Stimulated activated naive CD8-positive, alpha-beta T cell treated with anti-CD3 and anti-CD28 coated beads, Interleukin-15, Interleukin-2, amounts not matched to agents 100 ng/mL and 50 ng/mL, for 24 hours (primary cell): Measurements from ENCODE around the gene OPCML.

ENCODE experiments used
- H3K27ac Mint-ChIP-seq: one replicate; pipeline ENCODE4 v1.8.0; 2021; ENCODE audit warnings: mild to moderate bottlenecking, mixed read lengths
- H3K27me3 Mint-ChIP-seq: one replicate; pipeline ENCODE4 v1.8.0; 2021; ENCODE audit warnings: mixed read lengths
- H3K36me3 Mint-ChIP-seq: one replicate; pipeline ENCODE4 v1.8.0; 2021; ENCODE audit warnings: low read depth, mixed read lengths
- H3K4me1 Mint-ChIP-seq: one replicate; pipeline ENCODE4 v1.8.0; 2021; ENCODE audit warnings: low read depth, mixed read lengths
- H3K4me3 Mint-ChIP-seq: one replicate; pipeline ENCODE4 v1.8.0; 2021; ENCODE audit warnings: mild to moderate bottlenecking, mixed read lengths
- H3K9me3 Mint-ChIP-seq: one replicate; pipeline ENCODE4 v1.8.0; 2021; ENCODE audit warnings: mixed read lengths

Gene OPCML

GRCh38 chr11:133021553-133021952 is 510.7 kb downstream of the OPCML start:
- Mint-ChIP-seq H3K27me3 (no peaks in the 10 kb centered on the region), H3K4me3 (no peak overlapping the region), H3K4me1 (no peaks in the 10 kb centered on the region), H3K9me3 (peaks cover 4% of the 10 kb centered on the region), H3K27ac (no peak overlapping the region), H3K36me3 (no peaks in the 10 kb centered on the region)

- Mint-ChIP-seq H3K27me3 (no peaks in the 10 kb centered on the region), H3K27ac (no peak overlapping the region), H3K4me3 (no peak overlapping the region), H3K9me3 (peaks cover 4% of the 10 kb centered on the region), H3K36me3 (no peaks in the 10 kb centered on the region), H3K4me1 (no peaks in the 10 kb centered on the region)
Measured at GRCh38 chr11:133020372-133020714, 512.0 kb downstream of the OPCML start.

- Mint-ChIP-seq H3K27me3 (no peaks in the 10 kb centered on the region), H3K9me3 (peaks cover 7% of the 10 kb centered on the region), H3K4me3 (no peak overlapping the region), H3K27ac (no peak overlapping the region), H3K36me3 (no peaks in the 10 kb centered on the region), H3K4me1 (no peaks in the 10 kb centered on the region)
Measured at GRCh38 chr11:133019545-133020371, 512.5 kb downstream of the OPCML start.

GRCh38 chr11:133015457-133015856 is 516.8 kb downstream of the OPCML start:
- Mint-ChIP-seq H3K36me3 (no peaks in the 10 kb centered on the region), H3K4me3 (no peak overlapping the region), H3K4me1 (no peaks in the 10 kb centered on the region), H3K9me3 (peaks cover 6% of the 10 kb centered on the region), H3K27ac (no peak overlapping the region), H3K27me3 (no peaks in the 10 kb centered on the region)

GRCh38 chr11:133014337-133014736 is 518.0 kb downstream of the OPCML start:
- H3K9me3 Mint-ChIP-seq, result peaks cover 6% of the 10 kb centered on the region
- H3K4me1 Mint-ChIP-seq, result no peaks in the 10 kb centered on the region
- H3K27me3 Mint-ChIP-seq, result no peaks in the 10 kb centered on the region
- H3K36me3 Mint-ChIP-seq, result no peaks in the 10 kb centered on the region
- no peak overlapping the region for H3K4me3 Mint-ChIP-seq
- no peak overlapping the region for H3K27ac Mint-ChIP-seq

GRCh38 chr11:133012803-133013202 is 519.5 kb downstream of the OPCML start:
- H3K4me3 Mint-ChIP-seq, result no peak overlapping the region
- no peaks in the 10 kb centered on the region for H3K4me1 Mint-ChIP-seq
- H3K27me3 Mint-ChIP-seq, result no peaks in the 10 kb centered on the region
- H3K27ac Mint-ChIP-seq, result no peak overlapping the region
- H3K36me3 Mint-ChIP-seq, result no peaks in the 10 kb centered on the region
- peaks cover 6% of the 10 kb centered on the region for H3K9me3 Mint-ChIP-seq

GRCh38 chr11:133011604-133012003 is 520.7 kb downstream of the OPCML start:
- Mint-ChIP-seq H3K4me1 (no peaks in the 10 kb centered on the region), H3K4me3 (no peak overlapping the region), H3K27me3 (no peaks in the 10 kb centered on the region), H3K27ac (no peak overlapping the region), H3K9me3 (peaks cover 6% of the 10 kb centered on the region), H3K36me3 (no peaks in the 10 kb centered on the region)

GRCh38 chr11:133007027-133007584 is 525.2 kb downstream of the OPCML start:
- Mint-ChIP-seq H3K36me3 (no peaks in the 10 kb centered on the region), H3K27ac (no peak overlapping the region), H3K4me3 (no peak overlapping the region), H3K27me3 (no peaks in the 10 kb centered on the region), H3K9me3 (peaks cover 11% of the 10 kb centered on the region), H3K4me1 (no peaks in the 10 kb centered on the region)

- Mint-ChIP-seq H3K36me3 (no peaks in the 10 kb centered on the region), H3K27me3 (no peaks in the 10 kb centered on the region), H3K4me1 (no peaks in the 10 kb centered on the region), H3K9me3 (peaks cover 11% of the 10 kb centered on the region), H3K4me3 (no peak overlapping the region), H3K27ac (no peak overlapping the region)
Measured at GRCh38 chr11:133004369-133004768, 527.9 kb downstream of the OPCML start.

GRCh38 chr11:132999516-132999915 is 532.8 kb downstream of the OPCML start:
- Mint-ChIP-seq H3K27ac (no peak overlapping the region), H3K4me1 (no peaks in the 10 kb centered on the region), H3K9me3 (peaks cover 11% of the 10 kb centered on the region), H3K4me3 (no peak overlapping the region), H3K36me3 (no peaks in the 10 kb centered on the region), H3K27me3 (peaks cover 10% of the 10 kb centered on the region)

GRCh38 chr11:132999031-132999430 is 533.3 kb downstream of the OPCML start:
- no peak overlapping the region for H3K27ac Mint-ChIP-seq
- no peaks in the 10 kb centered on the region for H3K4me1 Mint-ChIP-seq
- H3K36me3 Mint-ChIP-seq, result no peaks in the 10 kb centered on the region
- peaks cover 11% of the 10 kb centered on the region for H3K27me3 Mint-ChIP-seq
- H3K9me3 Mint-ChIP-seq, result peaks cover 8% of the 10 kb centered on the region
- H3K4me3 Mint-ChIP-seq, result no peak overlapping the region

GRCh38 chr11:132997396-132997795 is 534.9 kb downstream of the OPCML start:
- peaks cover 23% of the 10 kb centered on the region for H3K27me3 Mint-ChIP-seq
- no peaks in the 10 kb centered on the region for H3K4me1 Mint-ChIP-seq
- H3K27ac Mint-ChIP-seq, result no peak overlapping the region
- H3K9me3 Mint-ChIP-seq, result peaks cover 5% of the 10 kb centered on the region
- H3K4me3 Mint-ChIP-seq, result no peak overlapping the region
- H3K36me3 Mint-ChIP-seq, result no peaks in the 10 kb centered on the region

- H3K27ac Mint-ChIP-seq, result no peak overlapping the region
- no peaks in the 10 kb centered on the region for H3K4me1 Mint-ChIP-seq
Measured at GRCh38 chr11:132994966-132995365, 537.3 kb downstream of the OPCML start.

GRCh38 chr11:132993991-132994502 is 538.3 kb downstream of the OPCML start:
- Mint-ChIP-seq H3K4me3 (no peak overlapping the region), H3K27me3 (peaks cover 25% of the 10 kb centered on the region), H3K36me3 (no peaks in the 10 kb centered on the region), H3K9me3 (peaks cover 5% of the 10 kb centered on the region), H3K4me1 (no peaks in the 10 kb centered on the region), H3K27ac (no peak overlapping the region)

More at GRCh38 chr11:132994966-132995365, 537.3 kb downstream of the OPCML start:
- H3K9me3 Mint-ChIP-seq, result peaks cover 5% of the 10 kb centered on the region
- no peak overlapping the region for H3K4me3 Mint-ChIP-seq
- H3K36me3 Mint-ChIP-seq, result no peaks in the 10 kb centered on the region
- H3K27me3 Mint-ChIP-seq, result peaks cover 25% of the 10 kb centered on the region

GRCh38 chr11:132992838-132993631 is 539.3 kb downstream of the OPCML start:
- Mint-ChIP-seq H3K27me3 (peaks cover 25% of the 10 kb centered on the region), H3K36me3 (no peaks in the 10 kb centered on the region), H3K9me3 (peaks cover 5% of the 10 kb centered on the region), H3K4me1 (no peaks in the 10 kb centered on the region), H3K4me3 (no peak overlapping the region), H3K27ac (no peak overlapping the region)
